GM12878 (cell line): ENCODE results near the gene ANKRD17. TPM values are rescaled to one million over a fixed set of nuclear protein-coding genes. Genes with fewer than 3 reads are reported as not detected.

ENCODE experiments used
- ATAC-seq: fragments of 200-7000 bp; cut with Tn5 transposase; 3 replicates; pipeline ENCODE4 v1.9.1; 2020; ENCODE audit warnings: mild to moderate bottlenecking, moderate library complexity
- BruUV-seq: library from RNA; stranded (reverse); fragments of 400-500 nt; replicated peaks from 2 replicates; lab custom pipeline; 2021; lab: Mats Ljungman, UMichigan
- CTCF ChIA-PET: fragments of 300-600 bp; sonication (Branson Sonifier 250); formaldehyde crosslinking; extraction: SDS; loops from one replicate; lab custom pipeline; 2021; ENCODE audit warnings: inconsistent platforms; lab: Yijun Ruan, JAX
- POLR2A ChIA-PET: fragments of 350-600 bp; formaldehyde crosslinking; extraction: SDS; loops from one replicate; lab custom pipeline; 2021; ENCODE audit warnings: inconsistent platforms; lab: Charles Lee
- RAD21 ChIA-PET: fragments of 300-600 bp; sonication (Branson Sonifier 250); formaldehyde crosslinking; loops from one replicate; lab custom pipeline; 2023; ENCODE audit warnings: antibody characterized with exemption; ENCODE audit not compliant: unreplicated experiment; lab: Charles Lee
- SMC1A ChIA-PET: fragments of 300-600 bp; sonication (Branson Sonifier 250); formaldehyde crosslinking; loops from one replicate; lab custom pipeline; 2023; ENCODE audit not compliant: unreplicated experiment, uncharacterized antibody; lab: Charles Lee
- DNase-seq: peaks from one replicate; pipeline ENCODE4 v3.0.0-alpha.2; 2011; ENCODE audit warnings: low read depth, low spot score
- FAIRE-seq: peaks from 3 replicates; lab custom pipeline; 2011; peaks lifted over from hg19 to GRCh38; lab: Jason Lieb, UNC
- H2AFZ ChIP-seq: 2 replicates; pipeline ENCODE4 v1.6.0; 2011; ENCODE audit warnings: low read depth, low read length, control low read depth; ENCODE audit not compliant: control insufficient read depth
- H3K27ac ChIP-seq: 2 replicates; pipeline ENCODE4 v1.5.1; 2011; ENCODE audit warnings: control low read depth; ENCODE audit not compliant: control insufficient read depth, insufficient read depth
- H3K27me3 ChIP-seq, 2 experiments: replicated peaks in 1 of 2; 2 replicates each; pipeline versions ENCODE4 v1.6.0 to v1.6.1; 2011; ENCODE audit warnings: low read length in 1 of 2; ENCODE audit not compliant: control insufficient read depth in 2 of 2, insufficient read depth in 2 of 2
- H3K36me3 ChIP-seq, 2 experiments: 2 replicates each; pipeline ENCODE4 v1.5.1; 2011; ENCODE audit warnings: low read length in 1 of 2; ENCODE audit not compliant: control insufficient read depth in 2 of 2, insufficient read depth in 2 of 2
- H3K4me1 ChIP-seq: 2 replicates; pipeline ENCODE4 v1.6.1; 2011; ENCODE audit warnings: mild to moderate bottlenecking, low read length, moderate library complexity, mixed read lengths; ENCODE audit not compliant: control insufficient read depth, insufficient read depth
- H3K4me2 ChIP-seq: 2 replicates; pipeline ENCODE4 v1.6.0; 2011; ENCODE audit warnings: control low read depth; ENCODE audit not compliant: control insufficient read depth, insufficient read depth
- H3K4me3 ChIP-seq: fragments of 200-600 bp; sonication (generic); 2 replicates; pipeline ENCODE4 v1.5.1; 2016
- H3K79me2 ChIP-seq: 2 replicates; pipeline ENCODE4 v1.6.0; 2011; ENCODE audit warnings: low read length; ENCODE audit not compliant: control insufficient read depth, insufficient read depth
- H3K9ac ChIP-seq: 2 replicates; pipeline ENCODE4 v1.8.0; 2011; ENCODE audit warnings: low read length, control low read depth, mixed read lengths; ENCODE audit not compliant: control insufficient read depth, insufficient read depth
- H3K9me3 ChIP-seq: replicated peaks from 3 replicates; pipeline ENCODE4 v1.5.1; 2011; ENCODE audit warnings: mild to moderate bottlenecking, low read length; ENCODE audit not compliant: control insufficient read depth, insufficient read depth
- H4K20me1 ChIP-seq: 2 replicates; pipeline ENCODE4 v1.6.0; 2011; ENCODE audit not compliant: control insufficient read depth, insufficient read depth
- CHD1 ChIP-seq: IDR thresholded peaks from 2 replicates; pipeline ENCODE4 v1.6.1; 2012; ENCODE audit warnings: low read depth, low read length, improper control_type of control experiment
- CHD4 ChIP-seq: fragments of 200-600 bp; sonication (generic); IDR thresholded peaks from 2 replicates; pipeline ENCODE4 v1.6.1; 2016; ENCODE audit warnings: mild to moderate bottlenecking
- GATAD2B ChIP-seq: fragments of 450-650 bp; conservative IDR thresholded peaks from 2 replicates; pipeline ENCODE4 v1.6.1; 2017; ENCODE audit warnings: low read depth, mild to moderate bottlenecking, moderate library complexity
- IKZF2 ChIP-seq, 2 experiments: fragments of 450-650 bp; IDR thresholded peaks; 2 replicates each; pipeline ENCODE4 v1.6.1; 2017; ENCODE audit warnings: mild to moderate bottlenecking in 2 of 2, moderate library complexity in 2 of 2
- POLR2AphosphoS2 ChIP-seq: IDR thresholded peaks from 2 replicates; pipeline ENCODE4 v1.6.1; 2011; ENCODE audit warnings: low read depth, mild to moderate bottlenecking, low read length, improper control_type of control experiment, moderate library complexity
- RB1 ChIP-seq: fragments of 450-650 bp; formaldehyde crosslinking; IDR thresholded peaks from 2 replicates; pipeline ENCODE4 v1.6.1; 2017; ENCODE audit warnings: mild to moderate bottlenecking, borderline replicate concordance
- SMC3 ChIP-seq: IDR thresholded peaks from 2 replicates; pipeline ENCODE4 v1.6.1; 2011; ENCODE audit warnings: low read length, improper control_type of control experiment, borderline replicate concordance
- SPI1 ChIP-seq: IDR thresholded peaks from 2 replicates; pipeline ENCODE4 v1.6.1; 2011; ENCODE audit warnings: low read depth, mild to moderate bottlenecking, low read length, moderate library complexity, borderline replicate concordance; ENCODE audit not compliant: insufficient read depth
- SRF ChIP-seq, 2 experiments: IDR thresholded peaks; 2 replicates each; pipeline ENCODE4 v1.6.1; 2011; ENCODE audit warnings: low read depth in 2 of 2, low read length in 2 of 2, mild to moderate bottlenecking in 1 of 2, moderate library complexity in 1 of 2
- TCF12 ChIP-seq: IDR thresholded peaks from 2 replicates; pipeline ENCODE4 v1.6.1; 2011; ENCODE audit warnings: low read depth, mild to moderate bottlenecking, low read length
- WGBS: methylation state at CpG from one replicate; pipeline ENCODE4 v1.1.6; 2016; ENCODE audit warnings: low lambda C conversion rate; ENCODE audit not compliant: insufficient replicate concordance, insufficient coverage; ENCODE audit errors: missing lambda C conversion rate; 5-methylcytosine and 5-hydroxymethylcytosine counted together
- in situ Hi-C: fragments of 300-500 bp; cut with MboI; formaldehyde crosslinking; loops from 9 replicates; pipeline ENCODE4 v1.14.3; 2018; ENCODE audit warnings: mixed read lengths
- intact Hi-C: fragments of 100-400 bp; cut with micrococcal nuclease; formaldehyde crosslinking; loops from one replicate; pipeline ENCODE4 v1.14.2; 2022; ENCODE audit not compliant: unreplicated experiment
- polyA plus RNA-seq, 11 experiments: library from polyadenylated mRNA; depleted of rRNA in 4 of 11; unstranded in 6 of 11; stranded (reverse) in 5 of 11; fragments of >200 nt; fragmentation: Nextera tagmentation in 4 of 11; fragmentation: Illumina TruSeq in 1 of 11; extraction: Ambion mirVana in 4 of 11; extraction: Trizol in 1 of 11; gene quantifications; 1 replicate in 1 of 11; 2 replicates in 10 of 11; pipeline versions ENCODE4 v1.2.1 to v1.2.3, GENCODE V29; 2011 to 2016; ENCODE audit warnings: inconsistent platforms in 2 of 11, missing spikeins in 2 of 11, low read depth in 1 of 11
- total RNA-seq, 4 experiments: library from RNA; depleted of rRNA in 3 of 4; stranded (reverse); fragments of >200 nt in 3 of 4; fragmentation: Illumina TruSeq in 1 of 4; extraction: Trizol in 1 of 4; gene quantifications; 2 replicates each; pipeline versions ENCODE4 v1.2.1 to v1.2.3, GENCODE V29; 2013 to 2021
- TF ChIP-seq, protein P1 (sequence below): fragments of 150-350 bp; IDR thresholded peaks from 2 replicates; pipeline ENCODE4 v1.6.1; 2014; ENCODE audit warnings: mild to moderate bottlenecking, low read depth, low read length
- TF ChIP-seq, protein P2 (sequence below): IDR thresholded peaks from 2 replicates; pipeline ENCODE4 v1.6.1; 2012; ENCODE audit warnings: low read length, inconsistent platforms
- TF ChIP-seq, protein P3 (sequence below): IDR thresholded peaks from 2 replicates; pipeline ENCODE4 v1.6.1; 2012; ENCODE audit warnings: mild to moderate bottlenecking, low read depth, low read length
- TF ChIP-seq, protein P4 (sequence below): IDR thresholded peaks from 2 replicates; pipeline ENCODE4 v1.6.1; 2012; ENCODE audit warnings: low read depth, low read length, improper control_type of control experiment
- TF ChIP-seq, protein P5 (sequence below): IDR thresholded peaks from 2 replicates; pipeline ENCODE4 v1.6.1; 2011; ENCODE audit warnings: low read depth, mild to moderate bottlenecking, low read length, moderate library complexity, borderline replicate concordance; ENCODE audit errors: extremely low read depth
- TF ChIP-seq, protein P6 (sequence below): IDR thresholded peaks from 2 replicates; pipeline ENCODE4 v1.6.1; 2011; ENCODE audit warnings: borderline replicate concordance, low read depth, mild to moderate bottlenecking, moderate library complexity, mixed read lengths, low read length; ENCODE audit not compliant: insufficient read depth; ENCODE audit errors: extremely low read length

Gene ANKRD17
- total and polyA plus RNA-seq, 10 of the 15 experiments (the other 5 are each of a cell fraction or from before 2014, with no cell fraction given): 11.7 to 46.5 (median 32.6) TPM

DNA sequence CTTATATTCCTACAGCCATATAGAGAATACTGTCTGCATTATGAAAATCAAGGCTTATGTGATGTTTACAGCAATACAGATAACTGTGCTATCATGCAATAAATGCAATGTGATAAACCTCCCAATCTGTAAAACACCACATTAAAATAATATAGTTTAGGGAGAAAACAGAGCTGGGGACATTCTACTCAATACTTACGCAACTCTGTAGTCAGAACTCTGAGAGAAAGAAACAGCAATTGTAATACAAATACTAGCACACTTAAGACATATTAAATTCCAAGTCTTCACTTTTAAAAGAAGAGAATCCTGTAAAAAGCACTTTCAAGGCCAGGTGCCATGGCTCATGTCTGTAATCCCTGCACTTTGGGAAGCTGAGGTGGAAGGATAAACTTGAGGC, 61.4 kb downstream of the ANKRD17 start:
- no peaks in the 10 kb centered on the region for H3K27me3 ChIP-seq
- no peaks in the 10 kb centered on the region for H4K20me1 ChIP-seq
- DNase-seq (no peak), ATAC-seq (no peak), FAIRE-seq (no peak)
- peaks cover 3% of the 10 kb centered on the region; the same call in 1 of the 2 replicates for H3K4me1 ChIP-seq
- ChIA-PET SMC1A (interaction anchor here (0.6 to 2.1 kb wide), 5 partner anchors 13 to 77 kb away, joined by 3 to 8 read pairs (median 4); no protein-coding TSS in a partner anchor), RAD21 (interaction anchor here (0.7 to 1.2 kb wide), 2 partner anchors 11 to 17 kb away, joined by 3 to 4 read pairs; no protein-coding TSS in a partner anchor), CTCF (interaction anchor here (0.6 to 1.7 kb wide), 2 partner anchors 60 to 104 kb away, joined by 3 to 8 read pairs; no protein-coding TSS in a partner anchor), POLR2A (interaction anchor here (0.5 to 1.6 kb wide), 3 partner anchors 14 to 28 kb away, joined by 4 to 7 read pairs (median 4); no protein-coding TSS in a partner anchor)
- no peak overlapping the region for H3K27ac ChIP-seq
- H2AFZ ChIP-seq: no peak overlapping the region
- no peaks in the 10 kb centered on the region for H3K9me3 ChIP-seq
- TF ChIP-seq, protein P1, sequence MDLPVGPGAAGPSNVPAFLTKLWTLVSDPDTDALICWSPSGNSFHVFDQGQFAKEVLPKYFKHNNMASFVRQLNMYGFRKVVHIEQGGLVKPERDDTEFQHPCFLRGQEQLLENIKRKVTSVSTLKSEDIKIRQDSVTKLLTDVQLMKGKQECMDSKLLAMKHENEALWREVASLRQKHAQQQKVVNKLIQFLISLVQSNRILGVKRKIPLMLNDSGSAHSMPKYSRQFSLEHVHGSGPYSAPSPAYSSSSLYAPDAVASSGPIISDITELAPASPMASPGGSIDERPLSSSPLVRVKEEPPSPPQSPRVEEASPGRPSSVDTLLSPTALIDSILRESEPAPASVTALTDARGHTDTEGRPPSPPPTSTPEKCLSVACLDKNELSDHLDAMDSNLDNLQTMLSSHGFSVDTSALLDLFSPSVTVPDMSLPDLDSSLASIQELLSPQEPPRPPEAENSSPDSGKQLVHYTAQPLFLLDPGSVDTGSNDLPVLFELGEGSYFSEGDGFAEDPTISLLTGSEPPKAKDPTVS: no peak
- TF ChIP-seq SPI1: no peak
- TF ChIP-seq SMC3: no peak
- TF ChIP-seq POLR2AphosphoS2: no peak
- no peak for TF ChIP-seq CHD4
- no peak for TF ChIP-seq TCF12
- TF ChIP-seq, protein P2, sequence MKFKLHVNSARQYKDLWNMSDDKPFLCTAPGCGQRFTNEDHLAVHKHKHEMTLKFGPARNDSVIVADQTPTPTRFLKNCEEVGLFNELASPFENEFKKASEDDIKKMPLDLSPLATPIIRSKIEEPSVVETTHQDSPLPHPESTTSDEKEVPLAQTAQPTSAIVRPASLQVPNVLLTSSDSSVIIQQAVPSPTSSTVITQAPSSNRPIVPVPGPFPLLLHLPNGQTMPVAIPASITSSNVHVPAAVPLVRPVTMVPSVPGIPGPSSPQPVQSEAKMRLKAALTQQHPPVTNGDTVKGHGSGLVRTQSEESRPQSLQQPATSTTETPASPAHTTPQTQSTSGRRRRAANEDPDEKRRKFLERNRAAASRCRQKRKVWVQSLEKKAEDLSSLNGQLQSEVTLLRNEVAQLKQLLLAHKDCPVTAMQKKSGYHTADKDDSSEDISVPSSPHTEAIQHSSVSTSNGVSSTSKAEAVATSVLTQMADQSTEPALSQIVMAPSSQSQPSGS: no peak
- TF ChIP-seq GATAD2B: no peak
- no peak for TF ChIP-seq RB1
- TF ChIP-seq CHD1: no peak
- TF ChIP-seq IKZF2 (IDR thresholded peaks at IDR 0.05): no peak
- TF ChIP-seq, protein P3, sequence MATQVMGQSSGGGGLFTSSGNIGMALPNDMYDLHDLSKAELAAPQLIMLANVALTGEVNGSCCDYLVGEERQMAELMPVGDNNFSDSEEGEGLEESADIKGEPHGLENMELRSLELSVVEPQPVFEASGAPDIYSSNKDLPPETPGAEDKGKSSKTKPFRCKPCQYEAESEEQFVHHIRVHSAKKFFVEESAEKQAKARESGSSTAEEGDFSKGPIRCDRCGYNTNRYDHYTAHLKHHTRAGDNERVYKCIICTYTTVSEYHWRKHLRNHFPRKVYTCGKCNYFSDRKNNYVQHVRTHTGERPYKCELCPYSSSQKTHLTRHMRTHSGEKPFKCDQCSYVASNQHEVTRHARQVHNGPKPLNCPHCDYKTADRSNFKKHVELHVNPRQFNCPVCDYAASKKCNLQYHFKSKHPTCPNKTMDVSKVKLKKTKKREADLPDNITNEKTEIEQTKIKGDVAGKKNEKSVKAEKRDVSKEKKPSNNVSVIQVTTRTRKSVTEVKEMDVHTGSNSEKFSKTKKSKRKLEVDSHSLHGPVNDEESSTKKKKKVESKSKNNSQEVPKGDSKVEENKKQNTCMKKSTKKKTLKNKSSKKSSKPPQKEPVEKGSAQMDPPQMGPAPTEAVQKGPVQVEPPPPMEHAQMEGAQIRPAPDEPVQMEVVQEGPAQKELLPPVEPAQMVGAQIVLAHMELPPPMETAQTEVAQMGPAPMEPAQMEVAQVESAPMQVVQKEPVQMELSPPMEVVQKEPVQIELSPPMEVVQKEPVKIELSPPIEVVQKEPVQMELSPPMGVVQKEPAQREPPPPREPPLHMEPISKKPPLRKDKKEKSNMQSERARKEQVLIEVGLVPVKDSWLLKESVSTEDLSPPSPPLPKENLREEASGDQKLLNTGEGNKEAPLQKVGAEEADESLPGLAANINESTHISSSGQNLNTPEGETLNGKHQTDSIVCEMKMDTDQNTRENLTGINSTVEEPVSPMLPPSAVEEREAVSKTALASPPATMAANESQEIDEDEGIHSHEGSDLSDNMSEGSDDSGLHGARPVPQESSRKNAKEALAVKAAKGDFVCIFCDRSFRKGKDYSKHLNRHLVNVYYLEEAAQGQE: no peak
- no peak for TF ChIP-seq SRF (IDR thresholded peaks at IDR 0.05; ENCODE audit: low read depth in 2 of 2, low read length in 2 of 2)
- TF ChIP-seq, protein P4, sequence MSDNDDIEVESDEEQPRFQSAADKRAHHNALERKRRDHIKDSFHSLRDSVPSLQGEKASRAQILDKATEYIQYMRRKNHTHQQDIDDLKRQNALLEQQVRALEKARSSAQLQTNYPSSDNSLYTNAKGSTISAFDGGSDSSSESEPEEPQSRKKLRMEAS: no peak
- TF ChIP-seq, protein P5, sequence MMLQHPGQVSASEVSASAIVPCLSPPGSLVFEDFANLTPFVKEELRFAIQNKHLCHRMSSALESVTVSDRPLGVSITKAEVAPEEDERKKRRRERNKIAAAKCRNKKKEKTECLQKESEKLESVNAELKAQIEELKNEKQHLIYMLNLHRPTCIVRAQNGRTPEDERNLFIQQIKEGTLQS: no peak
- TF ChIP-seq, protein P6, sequence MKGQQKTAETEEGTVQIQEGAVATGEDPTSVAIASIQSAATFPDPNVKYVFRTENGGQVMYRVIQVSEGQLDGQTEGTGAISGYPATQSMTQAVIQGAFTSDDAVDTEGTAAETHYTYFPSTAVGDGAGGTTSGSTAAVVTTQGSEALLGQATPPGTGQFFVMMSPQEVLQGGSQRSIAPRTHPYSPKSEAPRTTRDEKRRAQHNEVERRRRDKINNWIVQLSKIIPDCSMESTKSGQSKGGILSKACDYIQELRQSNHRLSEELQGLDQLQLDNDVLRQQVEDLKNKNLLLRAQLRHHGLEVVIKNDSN: no peak
- no peak overlapping the region for H3K4me2 ChIP-seq
- H3K79me2 ChIP-seq: peaks cover 55% of the 10 kb centered on the region
- in situ Hi-C loops: no loop called here
- BruUV-seq: no TSS peak
- intact Hi-C loops: no loop called here
- H3K9ac ChIP-seq: no peak overlapping the region
- WGBS: 94% methylated on average over 1 of the region's 1 CpG
- H3K36me3 ChIP-seq: no peaks in the 10 kb centered on the region; a peak in 1 of 4 replicates
- no peak overlapping the region for H3K4me3 ChIP-seq
